GM12878 (cell line): ENCODE results near the gene NPAS3. TPM values are rescaled to one million over a fixed set of nuclear protein-coding genes. Genes with fewer than 3 reads are reported as not detected.

Experiments used
- ATAC-seq: fragments of 200-7000 bp; cut with Tn5 transposase; 3 replicates; pipeline ENCODE4 v1.9.1; 2020; ENCODE audit warnings: mild to moderate bottlenecking, moderate library complexity
- BruUV-seq: library from RNA; stranded (reverse); fragments of 400-500 nt; replicated peaks from 2 replicates; lab custom pipeline; 2021; lab: Mats Ljungman, UMichigan
- CTCF ChIA-PET: fragments of 300-600 bp; sonication (Branson Sonifier 250); formaldehyde crosslinking; extraction: SDS; loops from one replicate; lab custom pipeline; 2021; ENCODE audit warnings: inconsistent platforms; lab: Yijun Ruan, JAX
- POLR2A ChIA-PET: fragments of 350-600 bp; formaldehyde crosslinking; extraction: SDS; loops from one replicate; lab custom pipeline; 2021; ENCODE audit warnings: inconsistent platforms; lab: Charles Lee
- RAD21 ChIA-PET: fragments of 300-600 bp; sonication (Branson Sonifier 250); formaldehyde crosslinking; loops from one replicate; lab custom pipeline; 2023; ENCODE audit warnings: antibody characterized with exemption; ENCODE audit not compliant: unreplicated experiment; lab: Charles Lee
- SMC1A ChIA-PET: fragments of 300-600 bp; sonication (Branson Sonifier 250); formaldehyde crosslinking; loops from one replicate; lab custom pipeline; 2023; ENCODE audit not compliant: unreplicated experiment, uncharacterized antibody; lab: Charles Lee
- DNase-seq: peaks from one replicate; pipeline ENCODE4 v3.0.0-alpha.2; 2011; ENCODE audit warnings: low read depth, low spot score
- FAIRE-seq: peaks from 3 replicates; lab custom pipeline; 2011; peaks lifted over from hg19 to GRCh38; lab: Jason Lieb, UNC
- H2AFZ ChIP-seq: 2 replicates; pipeline ENCODE4 v1.6.0; 2011; ENCODE audit warnings: low read depth, low read length, control low read depth; ENCODE audit not compliant: control insufficient read depth
- H3K27ac ChIP-seq: 2 replicates; pipeline ENCODE4 v1.5.1; 2011; ENCODE audit warnings: control low read depth; ENCODE audit not compliant: control insufficient read depth, insufficient read depth
- H3K27me3 ChIP-seq, 2 experiments: replicated peaks in 1 of 2; 2 replicates each; pipeline versions ENCODE4 v1.6.0 to v1.6.1; 2011; ENCODE audit warnings: low read length in 1 of 2; ENCODE audit not compliant: control insufficient read depth in 2 of 2, insufficient read depth in 2 of 2
- H3K36me3 ChIP-seq, 2 experiments: 2 replicates each; pipeline ENCODE4 v1.5.1; 2011; ENCODE audit warnings: low read length in 1 of 2; ENCODE audit not compliant: control insufficient read depth in 2 of 2, insufficient read depth in 2 of 2
- H3K4me1 ChIP-seq: 2 replicates; pipeline ENCODE4 v1.6.1; 2011; ENCODE audit warnings: mild to moderate bottlenecking, low read length, moderate library complexity, mixed read lengths; ENCODE audit not compliant: control insufficient read depth, insufficient read depth
- H3K4me2 ChIP-seq: 2 replicates; pipeline ENCODE4 v1.6.0; 2011; ENCODE audit warnings: control low read depth; ENCODE audit not compliant: control insufficient read depth, insufficient read depth
- H3K4me3 ChIP-seq: fragments of 200-600 bp; sonication (generic); 2 replicates; pipeline ENCODE4 v1.5.1; 2016
- H3K79me2 ChIP-seq: 2 replicates; pipeline ENCODE4 v1.6.0; 2011; ENCODE audit warnings: low read length; ENCODE audit not compliant: control insufficient read depth, insufficient read depth
- H3K9ac ChIP-seq: 2 replicates; pipeline ENCODE4 v1.8.0; 2011; ENCODE audit warnings: low read length, control low read depth, mixed read lengths; ENCODE audit not compliant: control insufficient read depth, insufficient read depth
- H3K9me3 ChIP-seq: replicated peaks from 3 replicates; pipeline ENCODE4 v1.5.1; 2011; ENCODE audit warnings: mild to moderate bottlenecking, low read length; ENCODE audit not compliant: control insufficient read depth, insufficient read depth
- H4K20me1 ChIP-seq: 2 replicates; pipeline ENCODE4 v1.6.0; 2011; ENCODE audit not compliant: control insufficient read depth, insufficient read depth
- BMI1 ChIP-seq: fragments of 450-650 bp; IDR thresholded peaks from 2 replicates; pipeline ENCODE4 v1.6.1; 2016; ENCODE audit warnings: mild to moderate bottlenecking, moderate library complexity, borderline replicate concordance
- ZNF274 ChIP-seq: IDR thresholded peaks from one replicate; pipeline ENCODE4 v1.8.0; 2011; ENCODE audit not compliant: insufficient read length, insufficient read depth
- WGBS: methylation state at CpG from one replicate; pipeline ENCODE4 v1.1.6; 2016; ENCODE audit warnings: low lambda C conversion rate; ENCODE audit not compliant: insufficient replicate concordance, insufficient coverage; ENCODE audit errors: missing lambda C conversion rate; 5-methylcytosine and 5-hydroxymethylcytosine counted together
- in situ Hi-C: fragments of 300-500 bp; cut with MboI; formaldehyde crosslinking; loops from 9 replicates; pipeline ENCODE4 v1.14.3; 2018; ENCODE audit warnings: mixed read lengths
- intact Hi-C: fragments of 100-400 bp; cut with micrococcal nuclease; formaldehyde crosslinking; loops from one replicate; pipeline ENCODE4 v1.14.2; 2022; ENCODE audit not compliant: unreplicated experiment
- polyA plus RNA-seq, 11 experiments: library from polyadenylated mRNA; depleted of rRNA in 4 of 11; unstranded in 6 of 11; stranded (reverse) in 5 of 11; fragments of >200 nt; fragmentation: Nextera tagmentation in 4 of 11; fragmentation: Illumina TruSeq in 1 of 11; extraction: Ambion mirVana in 4 of 11; extraction: Trizol in 1 of 11; gene quantifications; 1 replicate in 1 of 11; 2 replicates in 10 of 11; pipeline versions ENCODE4 v1.2.1 to v1.2.3, GENCODE V29; 2011 to 2016; ENCODE audit warnings: inconsistent platforms in 2 of 11, missing spikeins in 2 of 11, low read depth in 1 of 11
- total RNA-seq, 4 experiments: library from RNA; depleted of rRNA in 3 of 4; stranded (reverse); fragments of >200 nt in 3 of 4; fragmentation: Illumina TruSeq in 1 of 4; extraction: Trizol in 1 of 4; gene quantifications; 2 replicates each; pipeline versions ENCODE4 v1.2.1 to v1.2.3, GENCODE V29; 2013 to 2021
- TF ChIP-seq, protein P1 (sequence below): fragments of 450-650 bp; IDR thresholded peaks from 2 replicates; pipeline ENCODE4 v1.6.1; 2016; ENCODE audit warnings: mild to moderate bottlenecking
- TF ChIP-seq, protein P2 (sequence below): fragments of 450-650 bp; conservative IDR thresholded peaks from 2 replicates; pipeline ENCODE4 v1.6.1; 2017; ENCODE audit warnings: mild to moderate bottlenecking, moderate library complexity
- TF ChIP-seq, protein P3 (sequence below): fragments of 450-650 bp; IDR thresholded peaks from 2 replicates; pipeline ENCODE4 v1.6.1; 2017; ENCODE audit warnings: borderline replicate concordance

The NPAS3 gene
- total and polyA plus RNA-seq, 10 of the 15 experiments (the other 5 are each of a cell fraction or from before 2014, with no cell fraction given) = under 0.01 to 2.7 (median 0.03) TPM; not detected in 6

DNA sequence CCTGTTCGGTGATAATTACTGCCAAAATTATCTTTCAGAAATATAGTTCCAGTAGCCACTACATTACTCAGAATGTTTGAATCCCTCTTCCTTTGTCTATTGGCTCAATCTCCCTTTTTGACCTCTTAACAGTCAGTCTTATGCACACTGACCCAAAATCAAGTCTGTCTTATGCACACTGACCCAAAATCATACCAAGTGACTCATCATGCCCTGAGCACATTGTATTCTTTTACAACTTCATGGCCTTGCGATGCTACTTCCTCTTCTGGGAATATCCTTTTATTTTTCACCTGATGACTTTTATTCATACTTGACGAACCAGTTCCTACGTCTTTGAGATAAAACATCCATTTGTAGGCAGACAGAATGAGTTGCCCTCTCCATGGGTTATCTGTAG lies 182.3 kb downstream of the NPAS3 start:
- WGBS = 19% methylated on average over 4 of the region's 4 CpGs
- DNase-seq (no peak), FAIRE-seq (no peak), ATAC-seq (no peak)
- TF ChIP-seq, protein P1, sequence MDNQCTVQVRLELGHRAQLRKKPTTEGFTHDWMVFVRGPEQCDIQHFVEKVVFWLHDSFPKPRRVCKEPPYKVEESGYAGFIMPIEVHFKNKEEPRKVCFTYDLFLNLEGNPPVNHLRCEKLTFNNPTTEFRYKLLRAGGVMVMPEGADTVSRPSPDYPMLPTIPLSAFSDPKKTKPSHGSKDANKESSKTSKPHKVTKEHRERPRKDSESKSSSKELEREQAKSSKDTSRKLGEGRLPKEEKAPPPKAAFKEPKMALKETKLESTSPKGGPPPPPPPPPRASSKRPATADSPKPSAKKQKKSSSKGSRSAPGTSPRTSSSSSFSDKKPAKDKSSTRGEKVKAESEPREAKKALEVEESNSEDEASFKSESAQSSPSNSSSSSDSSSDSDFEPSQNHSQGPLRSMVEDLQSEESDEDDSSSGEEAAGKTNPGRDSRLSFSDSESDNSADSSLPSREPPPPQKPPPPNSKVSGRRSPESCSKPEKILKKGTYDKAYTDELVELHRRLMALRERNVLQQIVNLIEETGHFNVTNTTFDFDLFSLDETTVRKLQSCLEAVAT = no peak
- no peak for TF ChIP-seq BMI1
- no peak for TF ChIP-seq ZNF274
- TF ChIP-seq, protein P2, sequence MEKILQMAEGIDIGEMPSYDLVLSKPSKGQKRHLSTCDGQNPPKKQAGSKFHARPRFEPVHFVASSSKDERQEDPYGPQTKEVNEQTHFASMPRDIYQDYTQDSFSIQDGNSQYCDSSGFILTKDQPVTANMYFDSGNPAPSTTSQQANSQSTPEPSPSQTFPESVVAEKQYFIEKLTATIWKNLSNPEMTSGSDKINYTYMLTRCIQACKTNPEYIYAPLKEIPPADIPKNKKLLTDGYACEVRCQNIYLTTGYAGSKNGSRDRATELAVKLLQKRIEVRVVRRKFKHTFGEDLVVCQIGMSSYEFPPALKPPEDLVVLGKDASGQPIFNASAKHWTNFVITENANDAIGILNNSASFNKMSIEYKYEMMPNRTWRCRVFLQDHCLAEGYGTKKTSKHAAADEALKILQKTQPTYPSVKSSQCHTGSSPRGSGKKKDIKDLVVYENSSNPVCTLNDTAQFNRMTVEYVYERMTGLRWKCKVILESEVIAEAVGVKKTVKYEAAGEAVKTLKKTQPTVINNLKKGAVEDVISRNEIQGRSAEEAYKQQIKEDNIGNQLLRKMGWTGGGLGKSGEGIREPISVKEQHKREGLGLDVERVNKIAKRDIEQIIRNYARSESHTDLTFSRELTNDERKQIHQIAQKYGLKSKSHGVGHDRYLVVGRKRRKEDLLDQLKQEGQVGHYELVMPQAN = no peak
- TF ChIP-seq, protein P3, sequence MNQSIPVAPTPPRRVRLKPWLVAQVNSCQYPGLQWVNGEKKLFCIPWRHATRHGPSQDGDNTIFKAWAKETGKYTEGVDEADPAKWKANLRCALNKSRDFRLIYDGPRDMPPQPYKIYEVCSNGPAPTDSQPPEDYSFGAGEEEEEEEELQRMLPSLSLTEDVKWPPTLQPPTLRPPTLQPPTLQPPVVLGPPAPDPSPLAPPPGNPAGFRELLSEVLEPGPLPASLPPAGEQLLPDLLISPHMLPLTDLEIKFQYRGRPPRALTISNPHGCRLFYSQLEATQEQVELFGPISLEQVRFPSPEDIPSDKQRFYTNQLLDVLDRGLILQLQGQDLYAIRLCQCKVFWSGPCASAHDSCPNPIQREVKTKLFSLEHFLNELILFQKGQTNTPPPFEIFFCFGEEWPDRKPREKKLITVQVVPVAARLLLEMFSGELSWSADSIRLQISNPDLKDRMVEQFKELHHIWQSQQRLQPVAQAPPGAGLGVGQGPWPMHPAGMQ = no peak
- Histone ChIP-seq H3K4me1 (no peaks in the 10 kb centered on the region), H3K27me3 (no peaks in the 10 kb centered on the region), H4K20me1 (no peaks in the 10 kb centered on the region), H3K9me3 (no peaks in the 10 kb centered on the region), H3K4me2 (no peak overlapping the region), H2AFZ (no peak overlapping the region), H3K36me3 (no peaks in the 10 kb centered on the region), H3K9ac (no peak overlapping the region), H3K4me3 (no peak overlapping the region), H3K27ac (no peak overlapping the region), H3K79me2 (no peaks in the 10 kb centered on the region)
- ChIA-PET SMC1A (no interaction called here), RAD21 (no interaction called here), CTCF (no interaction called here), POLR2A (no interaction called here)
- intact Hi-C loops = no loop called here
- no TSS peak for BruUV-seq
- in situ Hi-C loops = no loop called here
